ENCODE data around the gene TLE3. TPM values are rescaled to one million over a fixed set of nuclear protein-coding genes. Genes with fewer than 3 reads are reported as not detected.

TLE3 gene
- polyA plus RNA-seq, 3 donors: 12.8 to 117 (median 23.6) TPM

GRCh38 chr15:70062321-70062956 is 35.3 kb downstream of the TLE3 start:
- 98% methylated on average over 26 of the region's 29 CpGs for WGBS (ENCODE audit: insufficient coverage)
- H3K36me3 Mint-ChIP-seq: peaks cover 92 to 100% of the 10 kb centered on the region in 2 donors
- no peak overlapping the region for H3K27ac Mint-ChIP-seq
- no peak for TF ChIP-seq CTCF (IDR thresholded peaks at IDR 0.05)
- intact Hi-C loops (cut with micrococcal nuclease): loop anchor here in 1 of 2 donors (10.0 kb wide), 1 partner anchor 588 kb away; no protein-coding TSS in a partner anchor
- H3K9me3 Mint-ChIP-seq: no peaks in the 10 kb centered on the region
- H3K79me2 ChIP-seq (ENCODE audit: insufficient read depth, low read length): no peaks in the 10 kb centered on the region
- H3K4me3 ChIP-seq (replicated peaks in 1 of 3; ENCODE audit: low read depth in 2 of 3, low read length in 3 of 3): no peak overlapping the region
- no peak overlapping the region for H2AFZ ChIP-seq (ENCODE audit: insufficient read depth, low read depth, low read length, poor library complexity, severe bottlenecking)
- H3K4me1 ChIP-seq (ENCODE audit: control insufficient read depth in 1 of 2, insufficient read depth in 2 of 2, low read length in 2 of 2): no peaks in the 10 kb centered on the region
- peaks cover 96 to 100% of the 10 kb centered on the region in 2 donors for H3K36me3 ChIP-seq (replicated peaks in 1 of 2; ENCODE audit: control insufficient read depth in 1 of 2, insufficient read depth in 2 of 2, low read length in 2 of 2)
- H3K27me3 Mint-ChIP-seq (ENCODE audit: low read depth in 3 of 3): peaks cover 0 to 3% (median 2%) of the 10 kb centered on the region in 3 donors
- DNase-seq: no peak
- H3K4me2 ChIP-seq (replicated peaks; ENCODE audit: extremely low read depth, low read length, poor library complexity, severe bottlenecking): no peak overlapping the region
- H3K4me1 Mint-ChIP-seq: peaks cover 3% of the 10 kb centered on the region
- no peaks in the 10 kb centered on the region for H3K9me3 ChIP-seq (replicated peaks in 1 of 2; ENCODE audit: control insufficient read depth in 1 of 2, insufficient read depth in 1 of 2, low read length in 2 of 2)
- H3K27me3 ChIP-seq (ENCODE audit: control insufficient read depth in 2 of 2, insufficient read depth in 2 of 2, low read length in 2 of 2): no peaks in the 10 kb centered on the region
- H3K27ac ChIP-seq (ENCODE audit: low read depth in 1 of 2, low read length in 2 of 2): no peak overlapping the region
- H4K20me1 ChIP-seq (ENCODE audit: insufficient read depth, low read length): peaks cover 100% of the 10 kb centered on the region
- H3K4me3 Mint-ChIP-seq: no peak overlapping the region
- H3K9ac ChIP-seq (ENCODE audit: insufficient read depth, low read length, poor library complexity, severe bottlenecking): no peak overlapping the region

GRCh38 chr15:70061696-70062270 is 35.9 kb downstream of the TLE3 start:
- peaks cover 0 to 3% (median 2%) of the 10 kb centered on the region in 3 donors for H3K27me3 Mint-ChIP-seq (ENCODE audit: low read depth in 3 of 3)
- Histone ChIP-seq H3K79me2 (ENCODE audit: insufficient read depth, low read length) (no peaks in the 10 kb centered on the region), H3K27ac (ENCODE audit: low read depth in 1 of 2, low read length in 2 of 2) (no peak overlapping the region), H3K4me1 (ENCODE audit: control insufficient read depth in 1 of 2, insufficient read depth in 2 of 2, low read length in 2 of 2) (no peaks in the 10 kb centered on the region), H2AFZ (ENCODE audit: insufficient read depth, low read depth, low read length, poor library complexity, severe bottlenecking) (no peak overlapping the region), H3K27me3 (ENCODE audit: control insufficient read depth in 2 of 2, insufficient read depth in 2 of 2, low read length in 2 of 2) (no peaks in the 10 kb centered on the region), H3K9ac (ENCODE audit: insufficient read depth, low read length, poor library complexity, severe bottlenecking) (no peak overlapping the region), H4K20me1 (ENCODE audit: insufficient read depth, low read length) (peaks cover 100% of the 10 kb centered on the region), H3K4me3 (replicated peaks in 1 of 3; ENCODE audit: low read depth in 2 of 3, low read length in 3 of 3) (no peak overlapping the region), H3K4me2 (replicated peaks; ENCODE audit: extremely low read depth, low read length, poor library complexity, severe bottlenecking) (no peak overlapping the region), H3K9me3 (replicated peaks in 1 of 2; ENCODE audit: control insufficient read depth in 1 of 2, insufficient read depth in 1 of 2, low read length in 2 of 2) (no peaks in the 10 kb centered on the region), H3K36me3 (replicated peaks in 1 of 2; ENCODE audit: control insufficient read depth in 1 of 2, insufficient read depth in 2 of 2, low read length in 2 of 2) (peaks cover 98 to 100% of the 10 kb centered on the region in 2 donors)
- DNase-seq: no peak
- peaks cover 2% of the 10 kb centered on the region for H3K4me1 Mint-ChIP-seq
- intact Hi-C loops (cut with micrococcal nuclease): loop anchor here in 1 of 2 donors (10.0 kb wide), 1 partner anchor 587 kb away; no protein-coding TSS in a partner anchor
- 96% methylated on average over 12 of the region's 15 CpGs for WGBS (ENCODE audit: insufficient coverage)
- TF ChIP-seq CTCF (IDR thresholded peaks at IDR 0.05): no peak
- H3K27ac Mint-ChIP-seq: no peak overlapping the region
- H3K36me3 Mint-ChIP-seq: peaks cover 93 to 100% of the 10 kb centered on the region in 2 donors
- no peaks in the 10 kb centered on the region for H3K9me3 Mint-ChIP-seq
- H3K4me3 Mint-ChIP-seq: no peak overlapping the region
